ENCODE measurements around the gene EHMT1. TPM values are rescaled to one million over a fixed set of nuclear protein-coding genes. Genes with fewer than 3 reads are reported as not detected.

The EHMT1 gene
- total RNA-seq, 1 donor from 2014 or later = 64.5 TPM

- no peaks in the 10 kb centered on the region for H3K27me3 Mint-ChIP-seq (ENCODE audit: low read depth, unreplicated experiment)
Observed at GRCh38 chr9:137726764-137727163, 108.0 kb downstream of the EHMT1 start.

GRCh38 chr9:137727716-137728115, 108.9 kb downstream of the EHMT1 start:
- H3K4me3 Mint-ChIP-seq (ENCODE audit: unreplicated experiment) = no peak overlapping the region

More at GRCh38 chr9:137726764-137727163, 108.0 kb downstream of the EHMT1 start:
- DNase-seq (ENCODE audit: low read depth) = no peak
- Mint-ChIP-seq H3K4me1 (ENCODE audit: low read depth, unreplicated experiment) (peaks cover 22% of the 10 kb centered on the region), H3K9me3 (ENCODE audit: unreplicated experiment) (no peaks in the 10 kb centered on the region), H3K36me3 (ENCODE audit: low read depth, unreplicated experiment) (peaks cover 30% of the 10 kb centered on the region), H3K4me3 (ENCODE audit: unreplicated experiment) (no peak overlapping the region), H3K27ac (ENCODE audit: unreplicated experiment) (no peak overlapping the region)
- Histone ChIP-seq H3K27me3 (ENCODE audit: insufficient read depth, low read length) (no peaks in the 10 kb centered on the region), H3K27ac (ENCODE audit: low read depth, low read length) (no peak overlapping the region), H4K20me1 (ENCODE audit: insufficient read depth, low read length) (peaks cover 71% of the 10 kb centered on the region), H3K4me3 (ENCODE audit: insufficient read depth, low read depth, low read length) (no peak overlapping the region), H3K9ac (ENCODE audit: low read length) (no peak overlapping the region), H3K79me2 (ENCODE audit: insufficient read depth, low read length) (peaks cover 78% of the 10 kb centered on the region), H3K36me3 (ENCODE audit: insufficient read depth, low read length) (peaks cover 6% of the 10 kb centered on the region), H3K4me2 (ENCODE audit: low read length) (no peak overlapping the region), H3K4me1 (ENCODE audit: insufficient read depth, low read length) (peaks cover 4% of the 10 kb centered on the region), H2AFZ (ENCODE audit: low read depth, low read length) (no peak overlapping the region), H3K9me3 (ENCODE audit: insufficient read depth, low read depth, low read length) (no peaks in the 10 kb centered on the region)
- TF ChIP-seq CTCF (IDR thresholded peaks at IDR 0.05; ENCODE audit: insufficient read depth, low read depth, low read length) (no peak), EZH2 (IDR thresholded peaks at IDR 0.05; ENCODE audit: insufficient read depth, low read length) (no peak)
- FAIRE-seq = no peak

More at GRCh38 chr9:137727716-137728115, 108.9 kb downstream of the EHMT1 start:
- H4K20me1 ChIP-seq (ENCODE audit: insufficient read depth, low read length) = peaks cover 70% of the 10 kb centered on the region
- Mint-ChIP-seq H3K27ac (ENCODE audit: unreplicated experiment) (no peak overlapping the region), H3K9me3 (ENCODE audit: unreplicated experiment) (peaks cover 4% of the 10 kb centered on the region), H3K36me3 (ENCODE audit: low read depth, unreplicated experiment) (peaks cover 35% of the 10 kb centered on the region), H3K27me3 (ENCODE audit: low read depth, unreplicated experiment) (no peaks in the 10 kb centered on the region), H3K4me1 (ENCODE audit: low read depth, unreplicated experiment) (peaks cover 16% of the 10 kb centered on the region)
- H3K4me1 ChIP-seq (ENCODE audit: insufficient read depth, low read length) = peaks cover 4% of the 10 kb centered on the region
- no peak overlapping the region for H3K9ac ChIP-seq (ENCODE audit: low read length)
- DNase-seq (ENCODE audit: low read depth) (no peak), FAIRE-seq (no peak)
- TF ChIP-seq EZH2 (IDR thresholded peaks at IDR 0.05; ENCODE audit: insufficient read depth, low read length) = no peak
- no peak for TF ChIP-seq CTCF (IDR thresholded peaks at IDR 0.05; ENCODE audit: insufficient read depth, low read depth, low read length)
- H3K9me3 ChIP-seq (ENCODE audit: insufficient read depth, low read depth, low read length) = no peaks in the 10 kb centered on the region
- peaks cover 78% of the 10 kb centered on the region for H3K79me2 ChIP-seq (ENCODE audit: insufficient read depth, low read length)
- no peak overlapping the region for H3K27ac ChIP-seq (ENCODE audit: low read depth, low read length)
- no peak overlapping the region for H3K4me2 ChIP-seq (ENCODE audit: low read length)
- no peaks in the 10 kb centered on the region for H3K27me3 ChIP-seq (ENCODE audit: insufficient read depth, low read length)
- peaks cover 6% of the 10 kb centered on the region for H3K36me3 ChIP-seq (ENCODE audit: insufficient read depth, low read length)
- no peak overlapping the region for H3K4me3 ChIP-seq (ENCODE audit: insufficient read depth, low read depth, low read length)
- H2AFZ ChIP-seq (ENCODE audit: low read depth, low read length) = no peak overlapping the region

All from astrocyte (in vitro differentiated cells and primary cell).